D721Med (cell line): Measurements from ENCODE around the gene BCL6.

Experiments used
- DNase-seq: peaks from one replicate; pipeline ENCODE4 v3.0.0; 2011; ENCODE audit warnings: low spot score; ENCODE audit not compliant: insufficient read length
- FAIRE-seq: peaks from 2 replicates; lab custom pipeline; 2011; peaks lifted over from hg19 to GRCh38; lab: Jason Lieb, UNC
- CTCF ChIP-seq: IDR thresholded peaks from 2 replicates; pipeline ENCODE4 v1.5.1; 2012; ENCODE audit warnings: mild to moderate bottlenecking, control low read depth; ENCODE audit not compliant: insufficient read depth; ENCODE audit errors: missing control alignments

BCL6 gene

GRCh38 chr3:187745201-187746058 is at the start of gene BCL6:
BCL6 (minus strand) TSS chr3:187745468; CDS start chr3:187733693, 11,775 bp downstream.
- DNase-seq (peak; percentile 42), FAIRE-seq (no peak)
- TF ChIP-seq CTCF: no peak

DNA sequence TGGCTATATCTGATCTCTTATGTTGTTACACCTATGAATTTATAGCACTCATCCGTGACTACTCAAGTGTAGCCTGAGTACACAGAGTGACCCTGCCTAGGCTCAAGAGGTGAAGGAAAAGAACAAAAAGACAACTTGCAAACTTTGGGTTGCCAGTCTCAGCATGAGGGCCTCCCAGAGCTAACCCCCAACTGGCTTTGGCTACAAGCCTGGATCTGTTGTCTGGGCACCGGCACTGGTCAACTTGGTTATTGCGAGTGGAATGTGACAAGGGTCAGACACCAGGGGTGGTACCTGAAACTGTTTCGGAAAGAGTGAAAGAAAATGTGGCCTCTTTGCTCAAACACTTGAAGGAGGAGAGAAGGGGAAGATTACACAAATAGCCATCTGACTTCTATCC is 49.5 kb upstream of the BCL6 start:
- DNase-seq (no peak), FAIRE-seq (no peak)
- TF ChIP-seq CTCF: no peak

DNA sequence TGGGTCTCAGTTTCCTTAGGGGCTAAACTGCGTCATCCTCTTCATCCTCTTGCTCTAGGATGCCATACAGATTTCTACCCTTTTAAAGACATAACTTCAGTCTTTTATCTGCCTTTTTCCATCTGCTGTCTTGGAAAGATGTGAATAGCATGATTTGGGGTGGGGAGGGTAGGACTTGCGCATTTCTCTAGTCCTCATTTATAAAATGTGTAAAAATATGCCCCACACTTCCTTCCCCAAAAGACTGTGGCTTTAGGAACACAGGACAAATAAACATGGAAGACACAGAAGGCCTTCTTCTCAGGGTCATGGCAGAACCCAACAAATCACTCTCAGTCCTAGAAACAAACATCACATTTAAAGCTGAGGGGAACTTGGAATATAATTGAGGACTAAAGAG is 48.4 kb upstream of the BCL6 start:
- no peak for TF ChIP-seq CTCF
- DNase-seq (no peak), FAIRE-seq (no peak)

DNA sequence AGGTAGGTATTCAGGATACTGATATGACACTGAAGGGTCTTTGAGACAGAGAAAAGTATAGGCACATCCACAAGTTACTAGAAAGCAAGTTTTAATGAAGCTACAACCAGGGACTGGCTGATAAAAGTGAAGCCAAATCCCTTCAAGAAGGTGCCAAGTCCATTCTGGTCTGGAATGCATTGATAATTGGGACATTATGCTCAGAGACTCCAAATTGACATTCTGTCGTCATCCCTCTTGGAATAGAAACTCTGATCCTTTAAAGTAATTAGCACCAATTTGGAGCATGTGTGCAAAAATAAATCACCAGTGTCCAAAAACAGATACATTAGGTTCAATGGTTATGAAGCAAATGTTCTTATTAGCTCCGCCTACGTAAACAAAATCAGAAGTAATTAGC is 47.3 kb upstream of the BCL6 start:
- FAIRE-seq (no peak), DNase-seq (no peak)
- no peak for TF ChIP-seq CTCF

DNA sequence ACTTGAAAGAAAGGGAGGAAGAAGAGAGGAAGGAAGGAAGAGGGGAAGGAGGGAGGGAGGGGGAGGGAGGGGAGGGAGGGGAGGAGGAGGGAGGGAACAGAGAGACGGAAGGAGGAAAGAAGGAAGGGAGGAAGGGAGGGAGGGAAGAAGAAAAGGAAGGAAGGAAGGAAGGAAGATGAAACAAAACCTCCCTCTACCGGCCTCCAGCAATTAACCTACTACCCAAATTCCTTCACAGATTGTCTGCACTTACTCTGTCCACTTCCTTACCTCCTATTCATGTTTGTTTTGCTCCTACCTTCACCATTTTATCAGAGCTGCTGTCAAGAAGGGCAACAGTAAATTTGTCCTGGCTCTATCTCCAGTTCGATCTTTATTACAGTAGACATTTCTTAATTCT is 44.6 kb upstream of the BCL6 start:
- FAIRE-seq (no peak), DNase-seq (no peak)
- no peak for TF ChIP-seq CTCF

DNA sequence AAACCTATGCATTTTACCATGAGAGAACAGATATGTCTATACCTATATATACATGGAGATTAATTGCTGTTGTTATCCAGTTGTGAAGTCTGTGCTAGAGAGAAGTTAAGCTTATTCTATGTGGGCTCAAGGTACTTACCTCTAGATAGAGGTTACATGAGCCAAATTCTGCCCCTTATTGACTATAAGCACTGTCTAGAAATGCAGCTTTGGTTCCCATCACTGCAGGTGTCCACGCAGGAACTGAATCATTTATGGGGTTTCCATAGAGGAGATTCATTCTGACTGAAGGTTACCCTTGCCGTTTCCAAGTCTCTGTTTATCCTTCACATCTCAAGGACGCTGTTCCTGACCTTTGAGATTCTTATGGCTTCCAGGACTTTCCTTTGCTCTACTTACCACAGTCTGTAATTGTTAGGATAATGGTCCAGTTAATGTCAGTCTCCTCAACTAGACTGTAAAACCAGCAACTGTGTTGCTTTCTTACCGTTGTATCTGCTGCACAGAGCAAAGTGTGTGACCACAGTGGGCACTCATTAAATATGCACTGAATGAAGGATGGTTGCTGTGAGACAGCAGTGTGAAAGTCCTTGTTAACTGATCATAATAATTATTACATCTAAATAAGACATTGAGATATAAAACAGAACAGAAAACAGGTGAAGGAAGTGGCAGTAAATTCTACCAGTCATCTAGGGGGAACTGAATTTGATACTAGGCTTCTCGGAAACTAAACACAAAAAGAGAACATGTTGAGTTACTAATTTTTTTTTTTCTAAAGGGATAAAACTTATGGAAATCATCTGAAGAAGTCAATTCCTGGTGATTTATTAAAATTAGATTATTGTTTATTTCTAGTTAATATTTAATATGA is 44.0 kb upstream of the BCL6 start:
- FAIRE-seq (no peak), DNase-seq (no peak)
- TF ChIP-seq CTCF: no peak
